Activated CD8-positive, alpha-beta memory T cell treated with anti-CD3 and anti-CD28 coated beads for 24 hours (primary cell): Measurements from ENCODE around the gene TMEM242.
"Not testable (repeated sequence)": the region's sequence is repeated elsewhere in the genome, so short reads cannot be mapped to it uniquely, and the experiment has no call there.

Source experiments
- DNase-seq: peaks from one replicate; pipeline ENCODE4 v3.0.0-alpha.2; 2020

Gene TMEM242

GRCh38 chr6:157322792-157323254 is 496 bp downstream of the TMEM242 start:
- no peak for DNase-seq

GRCh38 chr6:157316871-157317814 is 6.2 kb downstream of the TMEM242 start:
- DNase-seq = no peak

DNA sequence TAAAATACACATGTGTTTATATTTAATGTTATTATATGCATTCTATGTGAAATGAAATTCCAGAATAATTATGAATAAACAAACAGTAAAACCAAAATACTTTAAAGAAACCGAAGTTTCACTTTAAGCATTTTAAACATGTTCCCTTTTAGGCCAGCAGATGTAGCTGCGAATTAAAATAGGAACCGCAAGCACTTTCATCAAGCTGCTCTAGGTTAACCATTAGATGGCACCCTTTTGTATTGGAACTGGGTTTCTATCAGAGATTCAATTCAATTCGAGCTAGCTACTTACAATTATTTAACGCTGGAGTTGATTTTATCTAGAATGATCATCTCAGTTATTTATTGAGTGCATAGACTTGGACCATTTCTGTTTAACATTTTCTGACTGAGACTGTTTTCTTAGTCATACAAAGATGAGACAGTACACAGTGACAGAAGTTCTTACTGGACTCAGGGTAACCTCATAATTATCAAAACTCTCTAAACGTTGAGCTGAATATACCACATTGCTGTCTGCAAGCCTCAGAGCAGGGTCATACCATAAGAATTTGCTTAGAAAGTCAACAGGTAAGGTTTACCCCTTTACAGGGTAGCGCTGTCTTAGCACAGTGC is 8.5 kb downstream of the TMEM242 start:
- DNase-seq = no peak

DNA sequence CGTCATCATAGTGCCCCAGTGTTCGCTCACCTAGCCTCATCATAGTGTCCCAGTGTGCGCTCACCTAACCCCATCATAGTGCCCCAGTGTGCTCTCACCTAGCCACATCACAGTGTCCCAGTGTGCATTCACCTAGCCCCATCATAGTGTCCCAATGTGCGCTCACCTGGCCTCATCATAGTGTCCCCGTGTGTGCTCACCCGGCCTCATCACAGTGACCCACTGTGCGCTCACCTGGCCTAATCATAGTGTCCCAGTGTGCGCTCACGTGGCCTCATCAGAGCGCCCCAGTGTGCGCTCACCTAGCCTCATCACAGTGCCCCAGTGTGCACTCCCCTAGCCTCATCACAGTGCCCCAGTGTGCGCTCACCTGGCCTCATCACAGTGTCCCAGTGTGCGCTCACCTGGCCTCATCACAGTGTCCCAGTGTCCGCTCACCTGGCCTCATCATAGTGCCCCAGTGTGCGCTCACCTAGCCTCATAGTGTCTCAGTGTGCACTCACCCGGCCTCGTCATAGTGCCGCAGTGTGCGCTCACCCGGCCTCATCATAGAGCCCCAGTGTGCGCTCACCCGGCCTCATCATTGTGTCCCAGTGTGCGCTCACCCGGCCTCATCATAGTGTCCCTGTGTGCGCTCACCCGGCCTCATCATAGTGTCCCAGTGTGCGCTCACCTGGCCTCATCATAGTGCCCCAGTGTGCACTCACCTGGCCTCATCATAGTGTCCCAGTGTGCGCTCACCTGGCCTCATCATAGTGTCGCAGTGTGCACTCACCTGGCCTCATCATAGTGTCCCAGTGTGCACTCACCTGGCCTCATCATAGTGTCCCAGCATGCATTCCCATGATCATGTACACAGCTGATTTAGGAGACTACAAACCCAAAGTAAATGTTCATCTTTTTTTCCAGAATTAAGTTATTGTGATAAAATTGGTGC is 9.5 kb downstream of the TMEM242 start:
- no peak for DNase-seq

GRCh38 chr6:157312757-157313156 is 10.6 kb downstream of the TMEM242 start:
- no peak for DNase-seq

- DNase-seq = not testable (repeated sequence)
These were observed 12.6 kb downstream of the TMEM242 start for GRCh38 chr6:157310693-157311092.

- DNase-seq = no peak
These were observed 15.7 kb downstream of the TMEM242 start for GRCh38 chr6:157307661-157308060.

DNA sequence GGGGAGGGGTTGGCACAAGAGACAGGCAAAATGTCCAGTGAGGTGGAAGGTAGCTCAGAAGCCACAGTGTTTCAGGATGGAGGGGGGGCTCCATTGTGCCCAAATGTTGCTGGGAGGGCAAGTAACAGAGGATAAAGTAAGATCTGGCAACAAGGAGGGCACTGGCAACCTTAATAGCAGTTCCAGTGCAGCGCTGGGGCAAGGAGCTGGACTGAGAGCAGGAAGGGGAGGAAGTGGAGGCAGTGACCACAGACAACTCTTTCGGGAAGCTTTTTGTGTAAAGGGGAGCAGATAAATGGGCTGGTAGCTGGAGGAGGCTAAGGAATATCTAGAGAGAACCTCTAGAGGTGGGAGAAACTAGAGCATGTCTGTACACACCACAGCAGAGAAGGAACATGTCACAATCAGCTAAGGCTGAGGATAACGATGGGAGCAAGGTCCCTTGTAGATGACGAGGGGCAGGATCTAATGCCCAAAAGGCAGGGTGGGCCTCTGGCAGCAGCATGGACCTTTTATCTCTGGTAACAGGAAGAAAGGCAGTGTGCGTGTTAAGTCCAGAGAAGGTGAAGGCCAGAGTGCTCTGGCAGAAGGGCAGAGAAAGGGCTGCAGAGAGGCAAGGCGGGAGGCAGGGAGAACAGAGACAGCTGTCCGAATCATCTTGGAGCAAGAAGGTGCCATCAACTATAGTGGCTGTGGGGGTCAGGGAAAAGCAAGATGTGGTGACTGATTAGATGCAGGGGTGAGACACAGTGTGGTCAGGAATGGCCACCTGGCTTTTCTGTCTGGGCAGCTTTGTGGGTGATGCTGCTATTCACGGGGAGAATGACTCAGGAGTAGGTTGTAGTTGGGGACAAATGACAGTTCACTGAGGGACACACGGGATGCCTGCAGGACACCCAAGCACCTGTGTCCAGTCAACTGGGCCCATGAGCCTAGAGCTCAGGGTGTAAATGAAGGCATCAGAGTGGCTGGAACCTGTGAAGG is 17.4 kb downstream of the TMEM242 start:
- DNase-seq = no peak

GRCh38 chr6:157304899-157305663 is 18.2 kb downstream of the TMEM242 start:
- no peak for DNase-seq

DNA sequence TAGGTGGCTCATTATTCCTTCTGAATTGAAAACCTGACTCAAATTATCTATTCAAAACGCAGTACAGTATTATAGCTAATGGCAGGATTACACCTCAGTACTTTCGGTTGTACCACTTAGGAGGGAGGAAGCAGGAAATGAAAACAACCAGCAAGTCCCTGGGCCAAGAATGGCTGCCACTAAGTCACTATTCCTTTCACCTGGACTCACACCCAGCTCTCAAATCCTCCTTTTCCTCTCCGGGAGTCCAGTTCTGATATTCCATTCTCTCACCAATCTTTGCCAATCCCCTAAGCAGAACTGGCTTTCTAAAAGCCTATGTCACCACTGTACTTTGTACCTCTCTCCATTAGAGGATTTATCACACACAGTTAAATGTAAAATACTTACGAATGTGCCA is 20.6 kb downstream of the TMEM242 start:
- DNase-seq = no peak

GRCh38 chr6:157300436-157300835 is 22.9 kb downstream of the TMEM242 start:
- DNase-seq = no peak

DNA sequence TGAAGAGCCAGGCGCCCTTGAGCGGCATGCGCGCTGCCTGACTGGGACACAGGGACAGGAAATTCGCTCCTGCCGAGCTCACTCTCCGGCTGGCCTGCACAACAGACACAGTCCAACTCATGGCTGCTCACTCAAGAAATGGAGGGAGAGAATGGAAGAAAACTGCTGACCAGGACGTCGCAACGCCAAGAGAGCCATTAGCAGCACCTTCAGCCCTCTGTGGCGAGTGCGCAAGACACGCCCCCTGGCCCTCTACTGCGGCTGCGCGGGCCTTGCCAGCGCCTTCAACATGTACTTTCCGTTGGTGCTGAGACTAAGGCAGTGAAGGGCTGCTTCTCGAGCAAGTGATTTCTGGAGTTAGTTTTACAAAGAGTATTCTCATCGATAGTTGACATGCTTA is 23.3 kb downstream of the TMEM242 start:
- no peak for DNase-seq

DNA sequence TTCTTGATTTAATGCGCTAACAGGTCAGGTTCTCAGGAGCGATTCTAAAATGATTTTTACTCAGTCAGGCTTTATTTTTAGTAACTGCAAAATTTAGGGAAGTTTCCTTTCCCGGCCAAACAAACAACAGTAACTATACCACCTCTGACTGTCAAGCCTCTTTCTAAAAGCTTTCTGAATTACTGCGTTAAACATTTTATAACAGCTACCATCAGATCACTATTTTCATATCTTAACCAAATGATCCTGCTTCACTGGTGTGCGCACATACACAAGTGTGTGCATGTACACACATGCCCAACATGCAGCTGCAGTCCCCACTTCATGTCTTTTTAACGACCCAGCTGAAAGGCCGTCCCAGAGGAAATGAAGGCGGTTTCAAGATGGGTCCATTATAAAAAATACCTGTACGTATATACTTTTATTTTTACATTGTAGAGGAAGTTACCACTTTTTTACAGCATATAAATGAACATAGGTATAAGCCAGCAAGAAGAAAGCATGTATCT is 25.0 kb downstream of the TMEM242 start:
- no peak for DNase-seq

DNA sequence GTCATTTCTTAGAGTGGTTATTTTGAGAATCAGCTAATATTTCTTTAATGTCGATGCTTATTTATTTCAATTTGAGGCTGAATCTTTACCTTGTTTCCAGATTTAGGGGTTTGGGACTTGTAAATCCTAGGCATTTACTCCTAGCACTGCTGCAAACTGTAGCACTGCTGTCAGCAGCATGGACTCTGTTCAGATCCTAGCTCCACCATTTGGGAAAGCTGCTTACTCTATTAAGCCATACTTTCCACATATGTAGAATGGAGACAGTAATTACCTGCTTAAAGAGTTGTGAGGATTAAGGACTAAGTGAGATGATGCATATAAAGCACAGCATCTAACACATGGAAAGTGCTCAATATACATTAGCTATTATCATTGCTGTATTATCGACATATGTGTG is 28.7 kb downstream of the TMEM242 start:
- DNase-seq = no peak

DNA sequence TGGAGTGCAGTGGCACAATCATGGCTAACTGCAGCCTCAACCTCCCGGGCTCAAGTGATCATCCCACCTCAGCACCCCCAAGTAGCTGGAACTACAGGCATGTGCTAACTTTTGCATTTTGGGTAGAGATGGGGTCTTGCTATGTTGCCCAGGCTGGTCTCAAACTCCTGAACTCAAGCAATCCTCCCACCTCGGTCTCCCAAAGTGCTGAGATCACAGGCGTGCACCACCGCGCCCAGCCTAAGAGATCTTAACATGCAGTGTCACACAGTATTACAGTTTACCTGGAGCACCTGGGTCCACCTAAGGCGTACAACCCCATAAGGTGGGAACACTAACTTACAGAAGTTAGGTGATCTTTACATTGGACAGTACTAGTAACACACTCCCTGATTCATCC is 29.5 kb downstream of the TMEM242 start:
- DNase-seq = no peak

DNA sequence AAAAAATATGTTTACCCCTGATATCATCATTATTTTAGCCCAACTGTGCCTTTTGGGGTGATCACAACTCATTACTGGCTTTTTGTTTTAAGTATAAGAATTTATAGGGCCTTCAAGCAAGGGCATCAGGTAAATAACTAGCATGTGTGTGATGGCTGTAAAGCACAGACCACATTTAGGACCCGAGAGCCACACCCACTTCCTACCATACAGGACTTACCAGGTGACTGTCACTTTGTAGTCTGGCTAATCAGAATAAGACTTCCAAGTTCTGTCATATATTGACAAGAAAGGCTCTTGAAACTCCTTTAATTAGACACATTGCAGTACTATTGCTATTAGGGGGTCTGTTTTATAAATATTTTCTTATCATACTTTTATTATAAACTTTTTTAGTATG is 31.1 kb downstream of the TMEM242 start:
- no peak for DNase-seq

DNA sequence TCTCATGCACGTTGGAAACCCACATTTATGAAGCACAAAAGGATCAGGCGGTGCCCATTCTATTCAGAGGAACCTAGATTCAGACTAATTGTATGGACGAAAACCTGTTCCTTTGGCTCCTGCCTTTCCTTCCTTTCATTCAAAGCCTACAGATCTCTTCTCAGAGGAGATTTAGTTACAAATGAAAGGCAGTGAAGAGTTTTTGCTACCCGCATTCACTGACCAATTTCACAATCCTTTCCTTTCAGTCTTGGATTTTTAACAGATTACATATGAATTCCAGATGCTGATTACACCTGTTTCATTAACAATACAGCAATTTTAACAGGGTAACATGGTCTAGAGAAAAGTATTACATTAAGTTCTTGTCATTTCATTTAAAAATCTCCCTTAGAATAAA is 32.0 kb downstream of the TMEM242 start:
- no peak for DNase-seq

DNA sequence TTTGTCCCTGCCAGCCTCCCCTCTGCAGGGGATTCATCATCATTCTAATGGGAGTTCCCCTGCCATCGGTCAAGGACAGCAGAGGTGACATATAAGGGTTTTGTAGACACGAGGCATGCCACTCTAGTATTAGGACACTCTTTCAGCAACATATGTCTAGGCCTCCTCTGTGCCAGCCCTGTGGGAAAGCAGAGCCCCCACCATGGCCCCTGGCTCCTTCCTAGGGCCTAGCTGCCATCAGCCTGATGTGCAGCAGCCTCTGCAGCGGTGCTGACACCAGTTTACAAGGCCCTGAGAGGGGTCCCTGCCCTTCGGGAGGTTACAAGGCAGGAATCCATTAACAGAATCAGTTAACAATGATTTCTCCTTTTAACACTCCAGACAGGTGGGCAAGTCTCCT is 32.5 kb downstream of the TMEM242 start:
- DNase-seq = no peak

GRCh38 chr6:157289764-157290163 is 33.6 kb downstream of the TMEM242 start:
- DNase-seq = no peak

GRCh38 chr6:157288575-157288974 is 34.7 kb downstream of the TMEM242 start:
- DNase-seq = peak; percentile 32

DNA sequence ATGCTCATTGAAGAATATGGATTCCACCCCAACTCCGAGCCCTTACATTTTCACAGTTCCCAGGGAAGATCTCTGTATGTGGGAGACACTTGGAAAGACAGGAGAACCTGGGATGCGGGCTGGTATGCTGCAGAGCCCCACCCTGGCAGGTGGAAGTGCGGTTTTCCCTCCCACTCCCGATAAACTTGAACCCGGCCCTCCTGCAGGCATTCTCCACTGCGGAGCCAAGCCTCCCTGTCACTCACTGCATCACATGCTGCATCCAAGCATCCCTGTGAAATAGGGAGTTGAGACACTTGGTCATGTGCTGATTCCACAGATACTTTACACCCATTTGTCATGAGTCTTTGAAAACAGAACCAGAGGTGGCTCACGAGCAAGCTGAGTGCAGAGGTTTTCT is 35.4 kb downstream of the TMEM242 start:
- peak; percentile 26 for DNase-seq
